IPS-NIHi7 (cell line): Measurements from ENCODE around the gene ZNF438.

Experiments used
- DNase-seq: peaks from one replicate; pipeline ENCODE4 v3.0.0; 2012; ENCODE audit warnings: mixed read lengths; ENCODE audit errors: extremely low spot score

ZNF438 gene

DNA sequence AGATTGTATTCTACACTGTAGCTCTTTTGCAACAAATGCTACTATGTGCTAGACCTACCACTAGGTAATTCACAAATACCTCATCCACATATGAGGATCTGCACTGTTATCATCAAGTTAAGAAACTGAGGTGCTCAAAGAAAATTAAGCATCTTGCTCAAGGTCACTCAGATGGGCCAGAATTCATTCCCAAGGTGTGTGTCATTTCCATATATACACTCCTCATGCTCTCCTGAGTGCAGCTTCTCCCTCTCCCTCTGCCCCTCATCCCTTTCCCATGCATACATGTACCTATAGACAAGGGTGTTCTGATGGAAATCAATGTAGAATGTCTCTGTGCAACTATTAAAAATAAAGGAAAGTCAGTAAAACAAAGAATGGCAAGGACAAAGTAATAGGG lies 146.2 kb downstream of the ZNF438 start:
- DNase-seq = no peak

DNA sequence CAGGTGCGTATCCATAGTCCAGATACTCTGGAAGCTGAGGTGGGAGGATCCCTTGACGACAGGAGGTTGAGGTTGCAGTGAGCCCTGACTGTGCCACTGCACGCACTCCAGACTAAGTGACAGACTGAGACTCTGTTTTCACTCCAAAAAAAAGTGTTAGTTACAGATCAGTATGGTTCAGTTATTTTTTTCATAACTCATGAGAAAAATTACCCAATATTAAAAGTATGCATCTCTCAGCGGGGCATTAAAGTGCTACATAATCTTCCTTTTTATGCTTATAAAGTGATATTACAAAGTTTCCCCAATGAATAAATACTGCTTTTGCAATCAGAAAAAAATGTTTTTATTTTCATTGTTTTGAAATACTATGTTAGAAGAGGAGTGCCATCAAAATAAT lies 147.9 kb downstream of the ZNF438 start:
- no peak for DNase-seq

DNA sequence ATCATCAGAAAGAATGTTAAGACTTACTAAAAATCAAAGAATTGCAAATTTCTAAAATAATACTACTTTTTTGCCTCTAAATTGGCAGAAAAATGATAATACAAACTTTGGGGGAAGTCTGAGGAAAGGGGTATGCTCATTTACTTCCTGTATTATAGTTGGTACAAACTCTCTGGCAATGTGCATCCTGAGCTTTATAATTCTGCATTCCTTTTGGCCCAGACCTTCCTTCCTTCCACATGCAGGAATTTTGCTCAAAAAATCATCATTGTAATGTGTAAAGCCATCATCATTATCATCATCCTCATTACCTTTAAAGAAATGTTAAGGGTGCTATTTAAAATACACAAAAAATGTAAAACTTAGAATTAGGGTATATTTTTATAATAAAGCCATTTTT lies 148.5 kb downstream of the ZNF438 start:
- no peak for DNase-seq

DNA sequence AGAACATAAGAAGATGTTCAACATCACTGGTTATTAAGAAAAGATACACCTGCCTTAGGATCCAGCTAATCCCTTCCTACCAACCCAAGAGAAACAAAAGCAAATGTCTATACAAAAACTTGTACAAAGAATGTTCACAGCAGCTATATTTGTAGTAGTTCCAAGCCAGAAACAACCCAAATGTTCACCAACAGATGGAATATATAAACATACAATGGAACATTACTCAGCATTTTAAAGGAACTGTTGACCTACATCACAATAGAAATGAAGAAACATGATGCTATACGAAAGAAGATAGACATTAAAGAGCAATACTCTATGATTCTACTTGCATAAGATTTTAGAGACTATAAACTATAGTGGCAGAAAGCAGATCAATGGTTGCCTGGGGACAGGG lies 149.4 kb downstream of the ZNF438 start:
- no peak for DNase-seq

DNA sequence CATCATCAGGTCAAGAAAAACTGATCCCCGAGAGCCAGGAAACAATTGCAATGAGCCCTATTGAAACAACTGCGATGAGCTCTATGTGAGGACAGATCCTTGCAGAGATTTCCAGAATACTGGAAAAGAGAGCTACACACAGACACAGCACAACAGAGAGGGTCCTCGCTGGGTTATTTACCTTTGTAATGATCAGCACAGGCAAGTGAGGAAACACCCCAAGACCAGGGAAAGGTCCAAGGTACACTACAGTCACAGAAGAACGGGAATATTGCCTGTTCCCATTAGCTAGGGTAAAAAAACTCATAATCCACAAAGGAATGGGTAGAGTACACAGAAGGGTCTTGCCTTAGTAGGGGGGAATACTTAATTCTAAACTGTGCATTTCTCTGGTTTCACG lies 152.7 kb downstream of the ZNF438 start:
- DNase-seq = no peak

DNA sequence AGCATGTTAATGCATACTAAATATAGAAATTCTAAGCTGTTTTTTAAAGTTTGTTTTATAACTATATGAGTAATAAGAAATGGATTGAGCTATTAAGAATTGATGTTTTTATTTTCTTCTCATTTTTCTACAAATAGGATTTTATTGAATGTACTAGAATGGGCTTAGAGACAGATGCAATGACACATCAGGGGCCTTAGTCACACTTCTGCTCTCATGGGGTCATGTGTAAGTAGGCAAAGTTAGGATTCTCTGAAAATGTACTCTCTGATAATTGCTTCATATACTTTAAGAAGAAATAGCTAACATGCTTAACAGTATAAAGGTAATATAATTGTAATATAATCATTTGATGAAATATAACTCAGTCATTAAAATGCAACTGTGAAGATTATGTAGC lies 154.6 kb downstream of the ZNF438 start:
- no peak for DNase-seq

DNA sequence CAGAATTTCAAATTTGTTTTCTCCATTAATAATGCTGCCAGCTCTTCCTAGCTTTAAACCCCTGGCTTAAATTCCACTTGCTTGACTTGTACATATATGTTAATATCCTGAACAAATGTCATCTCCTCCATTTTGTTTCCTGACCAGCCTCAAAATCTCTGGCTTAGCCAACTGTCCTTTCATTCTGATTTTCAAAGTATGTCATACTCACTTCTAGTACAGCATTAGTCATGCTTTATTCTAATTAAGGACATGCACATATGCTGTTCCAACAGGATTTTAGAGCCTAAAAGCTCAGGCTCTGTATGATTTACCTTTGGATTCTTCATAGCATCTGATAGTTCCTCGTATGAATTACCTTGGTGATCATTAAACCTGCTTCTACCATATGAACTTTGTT lies 158.3 kb downstream of the ZNF438 start:
- DNase-seq = no peak

DNA sequence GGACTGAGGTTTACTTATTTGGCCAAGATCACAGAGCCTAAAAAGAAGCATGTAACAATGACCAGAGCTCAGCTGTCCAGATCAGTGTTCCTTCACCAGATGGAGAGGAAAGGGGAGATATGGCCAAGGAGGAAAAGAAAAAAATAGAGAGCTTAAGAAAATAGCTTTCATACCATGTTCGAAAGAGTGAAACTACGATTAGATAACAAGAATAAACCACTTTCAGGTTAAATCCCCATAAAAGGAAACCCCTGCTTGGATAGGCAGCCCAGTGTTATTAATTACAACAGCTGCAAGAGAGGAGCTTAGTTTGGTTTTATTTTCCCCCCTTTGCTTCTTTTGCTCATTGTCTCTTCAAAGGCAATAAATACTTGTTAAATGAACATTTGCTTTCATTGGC lies 160.8 kb downstream of the ZNF438 start:
- no peak for DNase-seq

DNA sequence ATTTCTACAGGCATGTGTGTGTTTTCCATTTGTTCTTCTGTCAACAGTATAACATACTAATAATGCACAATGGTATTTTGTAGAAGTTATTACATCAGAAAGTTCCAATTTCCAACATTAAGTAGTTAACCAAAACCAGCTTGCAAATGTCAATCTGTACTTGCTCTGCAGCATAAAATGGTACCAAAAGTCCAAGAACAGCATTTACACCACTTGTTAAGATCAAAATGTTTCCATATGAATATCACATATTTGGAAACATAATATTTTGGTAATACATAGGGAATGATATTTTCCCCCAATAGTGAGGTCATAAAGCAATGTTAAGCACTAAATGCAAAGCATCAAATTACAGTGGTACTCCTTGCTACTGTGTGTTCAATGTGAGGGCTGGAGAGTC lies 162.1 kb downstream of the ZNF438 start:
- no peak for DNase-seq

DNA sequence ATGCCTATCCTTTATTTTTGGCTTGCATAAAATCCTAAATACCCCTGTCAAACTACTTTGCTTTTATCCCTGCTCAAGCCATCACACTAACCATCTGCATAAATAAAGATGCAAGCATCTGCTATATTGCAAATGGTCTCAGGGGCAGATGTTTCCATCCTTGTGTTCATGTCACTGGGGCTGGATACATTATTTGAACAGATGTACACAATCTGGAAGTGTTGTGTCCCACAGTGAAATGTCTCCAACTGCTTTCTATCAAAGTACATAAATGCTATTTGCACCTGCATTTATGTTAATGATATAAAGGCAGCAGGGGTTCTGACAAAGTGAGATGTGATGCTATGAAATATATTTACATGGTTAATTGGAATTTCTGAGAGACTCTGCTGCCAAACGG lies 163.1 kb downstream of the ZNF438 start:
- DNase-seq = no peak

DNA sequence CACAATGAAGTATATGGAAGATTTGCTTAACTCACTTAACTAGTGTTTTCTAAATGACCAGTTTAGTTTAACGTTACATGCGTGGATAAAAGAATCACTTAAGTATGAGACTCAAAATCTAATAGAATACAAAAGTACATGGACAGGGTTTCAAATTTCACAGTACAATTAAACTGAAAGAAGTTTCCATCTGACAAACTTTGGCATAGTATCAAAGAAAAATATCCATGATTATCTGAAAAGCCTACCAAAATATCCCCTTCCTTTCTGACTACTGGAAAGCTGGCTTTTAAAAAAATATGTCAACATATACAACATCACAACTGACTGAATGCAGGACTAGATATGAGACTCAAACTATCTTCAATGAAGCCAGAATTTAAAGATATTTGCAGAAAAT lies 164.8 kb downstream of the ZNF438 start:
- DNase-seq = no peak

DNA sequence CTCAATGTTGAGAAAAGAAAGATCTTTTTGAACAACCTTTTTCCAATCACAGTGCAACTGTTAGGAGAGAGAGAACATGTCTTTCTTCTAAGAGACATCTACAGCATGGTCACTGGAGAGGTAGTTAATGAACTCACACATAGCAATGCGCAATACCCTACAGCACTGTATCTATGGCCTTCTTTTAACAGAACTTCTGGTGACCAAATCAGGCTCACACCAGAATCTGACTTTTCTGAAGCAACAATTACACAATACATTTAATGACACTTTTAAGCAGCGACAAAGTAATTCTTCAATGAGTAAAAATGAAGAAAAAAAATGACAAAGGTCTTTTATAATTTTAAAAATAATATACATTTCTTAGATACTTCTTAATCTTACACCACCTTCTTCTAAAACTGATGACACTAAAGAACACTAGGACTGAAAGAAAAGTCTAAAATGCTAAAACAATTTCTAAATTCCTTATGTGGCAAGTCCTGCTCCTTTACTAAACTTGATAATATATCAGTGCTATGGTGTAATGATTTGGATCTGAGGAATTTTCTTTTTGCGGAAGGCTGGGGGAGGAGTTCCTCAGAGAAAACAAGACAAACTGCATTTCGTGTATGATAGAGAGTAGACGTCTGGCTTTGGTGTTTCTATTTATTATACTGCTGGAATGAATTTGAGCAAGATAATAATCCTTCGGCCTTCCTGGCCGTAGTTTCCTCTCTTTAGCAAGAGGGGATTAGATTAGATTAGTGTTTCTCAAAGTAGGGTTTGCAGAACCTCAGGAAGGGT lies 166.3 kb downstream of the ZNF438 start:
- no peak for DNase-seq

DNA sequence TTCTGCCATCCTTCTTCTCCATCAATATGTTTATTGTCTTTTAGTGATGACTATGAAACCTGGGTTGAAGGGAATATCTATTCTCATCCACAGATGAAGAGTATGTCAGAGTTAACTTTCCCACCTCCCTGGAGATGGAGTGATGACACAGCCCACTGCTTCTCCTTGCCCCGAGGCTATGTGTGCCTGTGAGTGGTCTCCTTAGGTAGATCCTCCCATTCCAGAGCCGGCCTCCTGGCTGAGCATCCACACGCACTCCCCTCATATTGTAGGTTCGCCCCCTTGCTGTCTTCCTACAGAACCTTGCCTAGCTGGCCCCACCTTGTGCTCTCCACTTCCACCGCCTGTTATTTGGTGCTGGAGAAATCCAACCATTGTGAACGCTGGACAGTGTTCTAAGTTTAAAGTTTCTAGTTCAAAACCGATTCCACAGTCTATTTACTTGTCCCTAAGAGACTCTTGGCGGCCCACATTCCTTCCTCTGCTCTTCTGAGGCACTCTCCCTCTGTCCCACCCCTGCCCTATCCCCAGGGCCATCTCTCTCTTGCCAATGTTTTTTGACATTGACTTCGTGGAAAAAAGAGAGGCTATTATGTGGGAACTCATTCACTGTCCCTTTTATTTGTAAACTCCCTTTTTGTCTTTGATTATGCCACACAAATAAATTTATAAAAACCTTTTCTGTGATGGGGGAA lies 168.0 kb downstream of the ZNF438 start:
- no peak for DNase-seq

DNA sequence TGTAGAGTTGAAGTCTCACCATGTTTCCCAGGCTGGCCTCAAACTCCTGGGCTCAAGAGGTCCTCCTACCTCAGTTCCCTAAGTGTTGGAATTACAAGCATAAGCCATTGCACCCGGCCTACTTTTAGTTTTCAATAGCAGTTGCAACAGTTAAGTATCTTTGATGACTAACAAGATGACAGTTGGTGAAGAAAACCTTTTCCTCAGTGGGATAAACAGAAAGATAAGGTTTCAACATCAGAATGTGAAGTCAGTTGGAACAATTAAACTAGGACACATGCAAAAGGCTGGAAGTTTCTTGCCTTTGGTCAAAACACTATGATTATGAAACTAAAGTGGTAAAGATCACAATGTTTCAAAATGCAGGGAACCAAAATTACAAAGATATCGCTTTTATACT lies 169.2 kb downstream of the ZNF438 start:
- DNase-seq = no peak

DNA sequence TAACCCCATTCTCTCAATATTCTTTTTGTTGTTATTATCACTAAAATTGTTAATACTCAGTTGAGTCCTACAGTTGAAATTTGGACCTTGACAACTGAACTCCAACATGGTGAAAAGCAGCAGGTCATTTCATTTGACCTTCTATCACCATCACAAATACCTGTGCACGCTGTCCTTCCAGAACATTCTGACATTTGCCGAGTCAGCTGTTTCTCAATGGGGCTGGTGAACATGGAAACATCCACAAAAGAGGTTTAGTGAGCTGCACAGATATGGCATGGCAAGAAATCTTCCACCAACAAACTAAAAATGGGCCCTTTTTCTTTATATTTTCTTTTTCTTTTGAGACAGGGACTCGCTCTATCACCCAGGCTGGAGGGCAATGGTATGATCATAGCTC lies 169.7 kb downstream of the ZNF438 start:
- DNase-seq = no peak

DNA sequence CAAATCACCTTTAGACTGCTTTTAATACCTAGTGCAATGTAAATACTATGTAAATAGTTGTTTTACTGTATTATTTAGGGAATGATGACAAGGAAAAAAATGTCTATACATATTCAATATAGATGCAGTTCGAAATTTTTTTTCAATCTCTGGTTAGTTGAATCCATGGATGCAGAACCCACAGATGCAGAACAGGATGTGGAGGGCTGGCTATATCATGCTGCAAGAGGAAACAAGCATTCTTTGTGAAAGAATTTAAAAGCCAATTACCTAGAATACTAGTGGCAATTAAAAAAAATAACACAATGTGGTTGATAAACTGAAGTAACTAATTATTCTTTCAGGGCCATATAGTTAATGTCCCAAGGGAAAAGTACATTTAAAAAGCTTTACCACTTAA lies 170.4 kb downstream of the ZNF438 start:
- no peak for DNase-seq

DNA sequence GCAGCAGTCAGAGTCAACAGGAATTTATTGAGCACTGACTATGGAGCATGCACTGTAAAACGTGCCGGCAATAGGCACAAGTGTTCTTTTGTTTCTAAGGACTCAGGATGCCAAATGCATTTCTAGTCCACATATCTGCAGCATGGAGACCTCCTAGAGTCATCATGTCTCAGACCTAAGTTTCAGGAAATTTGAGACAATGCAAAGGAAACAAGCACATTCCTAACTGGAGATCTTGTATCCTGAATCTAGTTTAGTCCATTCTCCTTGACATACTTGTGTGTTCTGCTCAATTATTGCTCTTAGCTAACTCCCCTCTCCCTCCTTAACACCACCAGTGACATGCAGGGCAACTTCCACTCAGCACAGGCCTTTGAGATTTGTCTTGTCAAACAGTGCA lies 173.2 kb downstream of the ZNF438 start:
- no peak for DNase-seq

DNA sequence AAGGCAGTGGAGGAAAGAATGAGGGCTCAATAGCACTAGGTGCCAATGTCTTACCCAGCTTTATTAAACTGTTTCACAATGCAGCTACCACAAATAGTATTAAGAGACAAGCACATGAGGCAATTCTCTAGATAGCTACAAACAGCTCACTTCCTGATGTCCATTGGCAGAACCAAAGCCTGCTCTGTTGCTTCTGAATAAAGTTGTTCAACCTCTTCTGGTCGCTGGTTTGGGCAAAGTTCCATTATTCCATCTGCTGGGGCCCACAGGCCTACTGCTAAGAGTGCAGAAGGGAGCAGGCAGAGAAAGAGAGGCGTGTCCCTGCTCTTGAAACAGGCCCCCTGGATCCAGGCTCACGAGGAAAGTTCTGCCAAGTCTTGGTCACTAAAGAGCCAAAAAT lies 173.9 kb downstream of the ZNF438 start:
- DNase-seq = no peak

DNA sequence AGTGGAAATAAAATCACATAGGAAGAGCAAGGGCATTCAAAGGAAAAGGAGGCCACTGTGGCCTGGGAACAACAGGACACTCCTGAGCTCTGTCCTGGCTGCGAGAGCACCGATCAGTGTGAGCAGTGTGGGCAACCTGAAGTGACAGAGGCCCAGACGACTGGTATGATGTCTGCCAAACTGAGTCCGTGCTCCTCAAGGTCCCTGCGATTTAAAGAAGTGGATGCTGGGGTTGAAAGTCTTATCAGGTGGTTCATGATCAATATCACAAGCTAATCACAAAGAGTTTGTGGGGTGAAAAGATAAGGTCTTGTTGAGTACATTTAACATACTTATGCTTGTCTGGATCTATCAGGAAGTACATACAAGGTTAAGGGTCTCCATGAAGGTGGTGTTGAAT lies 176.5 kb downstream of the ZNF438 start:
- no peak for DNase-seq

DNA sequence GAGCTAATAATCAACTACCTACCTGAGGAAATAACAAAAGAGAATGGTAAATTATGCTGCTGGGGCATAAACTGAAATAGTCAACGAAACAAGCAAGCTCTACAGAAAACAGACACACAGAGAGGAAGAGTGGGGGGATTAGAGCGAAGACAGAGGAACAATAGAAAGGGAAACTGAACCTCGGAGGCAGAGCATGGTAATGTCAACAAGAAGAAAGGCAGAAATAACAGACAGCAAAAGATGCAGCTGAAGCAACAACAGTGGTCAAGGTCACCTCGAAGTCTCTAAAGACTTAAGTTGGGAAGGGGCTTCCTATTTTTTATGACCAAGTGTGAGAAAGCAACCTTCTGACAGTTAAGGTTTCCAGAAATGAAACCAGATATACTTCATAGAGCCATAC lies 177.0 kb downstream of the ZNF438 start:
- no peak for DNase-seq

DNA sequence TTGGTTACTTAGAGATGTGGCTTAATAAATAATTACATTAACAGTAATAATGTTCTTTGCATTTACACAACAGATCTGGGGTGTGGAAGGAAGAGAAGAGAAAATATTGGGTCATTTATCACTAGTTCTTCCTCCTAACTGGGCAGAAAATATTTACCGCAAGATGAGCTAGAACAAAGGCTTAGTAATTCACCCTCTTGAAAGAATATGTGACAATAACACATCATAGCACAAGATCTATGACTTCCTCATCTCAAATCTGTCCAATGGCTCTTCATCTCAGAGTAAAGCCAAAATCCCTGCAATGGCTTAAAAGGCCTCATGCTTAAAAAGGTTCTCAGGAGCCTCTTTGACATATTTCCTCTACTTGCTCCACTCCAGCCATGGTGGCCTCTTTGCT lies 178.6 kb downstream of the ZNF438 start:
- no peak for DNase-seq

DNA sequence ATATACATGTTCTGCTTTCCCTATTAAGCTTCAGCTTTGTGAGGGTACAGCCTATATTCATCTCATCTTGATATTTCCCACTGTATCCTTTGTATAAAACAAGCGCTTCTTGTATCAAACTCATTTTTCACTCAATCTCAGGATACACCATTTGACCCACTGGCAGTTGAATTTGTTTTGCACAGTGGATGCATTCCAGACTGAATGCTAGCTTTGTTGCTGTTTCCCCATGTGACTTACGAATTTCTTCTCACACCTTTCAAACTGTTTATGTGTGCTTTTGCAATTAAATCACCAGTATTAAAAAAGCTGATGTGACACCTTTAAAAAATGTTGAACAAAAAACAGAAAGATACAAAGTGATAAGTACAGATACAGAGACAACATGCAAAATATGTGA lies 180.9 kb downstream of the ZNF438 start:
- no peak for DNase-seq

DNA sequence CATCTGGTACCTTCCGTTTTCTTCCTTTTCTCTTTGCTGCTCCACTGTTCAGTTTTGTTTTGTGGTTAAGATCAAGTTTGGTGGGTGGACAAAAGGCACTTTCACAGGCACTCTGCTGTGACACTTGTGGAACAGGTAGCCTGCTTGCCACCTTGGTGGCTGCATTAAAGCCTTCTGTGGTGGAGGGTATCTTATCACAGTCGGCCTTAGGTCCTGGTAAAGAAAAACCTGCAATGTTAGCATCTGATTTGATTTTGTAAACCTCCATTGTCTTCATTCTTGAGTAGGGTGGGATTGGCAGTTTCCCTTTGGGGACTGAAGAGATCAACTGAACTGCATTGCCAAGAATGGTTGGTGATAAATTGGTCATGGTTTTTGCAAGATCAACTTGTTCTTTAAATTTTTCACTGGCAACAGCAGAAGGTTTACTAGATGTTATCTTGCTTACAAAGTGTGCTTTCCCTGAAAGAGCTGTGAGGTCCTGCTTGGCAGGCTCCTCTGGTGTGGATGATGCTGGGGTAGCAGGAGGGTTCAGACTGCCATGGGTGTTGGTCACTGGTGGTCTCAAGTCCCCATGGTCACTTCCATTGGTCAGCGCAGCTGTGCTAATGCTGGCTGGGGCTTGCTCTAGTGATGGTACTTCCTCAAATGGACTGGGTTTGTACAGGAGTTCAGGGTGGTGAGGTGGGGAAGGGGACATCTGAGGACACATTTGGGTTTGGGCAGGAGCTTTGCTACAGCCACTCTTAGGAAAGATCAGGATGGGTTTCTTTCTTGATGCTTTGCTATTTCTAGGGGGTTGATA lies 182.2 kb downstream of the ZNF438 start:
- no peak for DNase-seq
